Uterus (tissue), 4 donors: ENCODE measurements around the gene MICAL2. TPM values are rescaled to one million over a fixed set of nuclear protein-coding genes. Genes with fewer than 3 reads are reported as not detected.

Experiments used
- DNase-seq, 2 donors: peaks; one replicate each; pipeline ENCODE4 v3.0.0-alpha.2; 2019 to 2020
- H3K27ac ChIP-seq, 2 donors: fragments of 200-600 bp; sonication (generic); 1 replicate in 1 of 2; 2 replicates in 1 of 2; pipeline ENCODE4 v1.5.1; 2016 to 2018
- H3K27me3 ChIP-seq, 2 donors: fragments of 200-600 bp; sonication (generic); one replicate each; pipeline ENCODE4 v1.5.1; 2018 to 2019; ENCODE audit warnings: control low read depth in 1 of 2
- H3K36me3 ChIP-seq, 2 donors: fragments of 200-600 bp; sonication (generic); one replicate each; pipeline ENCODE4 v1.5.1; 2019; ENCODE audit warnings: control low read depth in 1 of 2
- H3K4me1 ChIP-seq, 2 donors: fragments of 200-600 bp; sonication (generic); one replicate each; pipeline ENCODE4 v1.5.1; 2018 to 2019; ENCODE audit warnings: control low read depth in 1 of 2
- H3K4me3 ChIP-seq, 2 donors: fragments of 200-600 bp; sonication (generic); 1 replicate in 1 of 2; 2 replicates in 1 of 2; pipeline ENCODE4 v1.5.1; 2018 to 2019; ENCODE audit warnings: mild to moderate bottlenecking in 1 of 2
- H3K9me3 ChIP-seq, 2 donors: fragments of 200-600 bp; sonication (generic); one replicate each; pipeline ENCODE4 v1.5.1; 2019; ENCODE audit warnings: control low read depth in 1 of 2
- CTCF ChIP-seq, 4 experiments: fragments of 200-600 bp in 2 of 4; fragments of 450-650 bp in 2 of 4; sonication (generic) in 2 of 4; IDR thresholded peaks; one replicate each; pipeline ENCODE4 v1.5.1; 2016 to 2019; ENCODE audit warnings: antibody characterized with exemption in 4 of 4, mild to moderate bottlenecking in 2 of 4, moderate library complexity in 1 of 4
- POLR2A ChIP-seq, 2 donors: fragments of 450-650 bp; IDR thresholded peaks; one replicate each; pipeline ENCODE4 v1.6.1; 2016; ENCODE audit warnings: antibody characterized with exemption in 2 of 2, mild to moderate bottlenecking in 1 of 2, moderate library complexity in 1 of 2
- intact Hi-C: fragments of 100-400 bp; cut with DNase I; formaldehyde crosslinking; loops from one replicate; pipeline ENCODE4 v1.15.1; 2023; ENCODE audit warnings: low total_unique reads
- total RNA-seq, 4 donors: library from RNA; depleted of rRNA in 3 of 4; stranded (reverse); fragments of >200 nt in 3 of 4; gene quantifications; one replicate each; pipeline versions ENCODE4 v1.1.0 to v1.2.4, GENCODE V29; 2014 to 2023
- donor health status: DM: yes; HTN: yes; CAD: no.

The MICAL2 gene
- total RNA-seq, 4 donors from 2014 or later: 29.6 to 139 (median 53.1) TPM

GRCh38 chr11:12139144-12139881, 28.9 kb downstream of the MICAL2 start:
- peak; percentile 68 to 77 for DNase-seq
- H3K27me3 ChIP-seq: no peaks in the 10 kb centered on the region
- H3K4me1 ChIP-seq: peaks cover 23 to 41% of the 10 kb centered on the region in 2 donors
- intact Hi-C loops: no loop called here
- peak overlapping the region; percentile 89 to 95 for H3K27ac ChIP-seq
- TF ChIP-seq POLR2A (IDR thresholded peaks at IDR 0.05) (no peak), CTCF (IDR thresholded peaks at IDR 0.05) (no peak)
- H3K4me3 ChIP-seq: no peak overlapping the region
- no peaks in the 10 kb centered on the region for H3K9me3 ChIP-seq
- no peaks in the 10 kb centered on the region for H3K36me3 ChIP-seq

- Histone ChIP-seq H3K36me3 (no peaks in the 10 kb centered on the region), H3K27ac (peak overlapping the region; percentile 89 to 95), H3K4me3 (no peak overlapping the region), H3K4me1 (peaks cover 23 to 44% of the 10 kb centered on the region in 2 donors), H3K9me3 (no peaks in the 10 kb centered on the region), H3K27me3 (no peaks in the 10 kb centered on the region)
- no peak for DNase-seq
- intact Hi-C loops: no loop called here
- TF ChIP-seq POLR2A (IDR thresholded peaks at IDR 0.05) (no peak), CTCF (IDR thresholded peaks at IDR 0.05) (no peak)
These were observed 29.9 kb downstream of the MICAL2 start for GRCh38 chr11:12140186-12140793.

GRCh38 chr11:12141283-12141682, 30.9 kb downstream of the MICAL2 start:
- Histone ChIP-seq H3K36me3 (no peaks in the 10 kb centered on the region), H3K27me3 (no peaks in the 10 kb centered on the region), H3K4me1 (peaks cover 23 to 47% of the 10 kb centered on the region in 2 donors), H3K4me3 (no peak overlapping the region), H3K27ac (peak overlapping the region; percentile 89 to 95), H3K9me3 (no peaks in the 10 kb centered on the region)
- intact Hi-C loops: no loop called here
- no peak for DNase-seq
- TF ChIP-seq CTCF (IDR thresholded peaks at IDR 0.05): no peak
- TF ChIP-seq POLR2A (IDR thresholded peaks at IDR 0.05): no peak

- Histone ChIP-seq H3K9me3 (no peaks in the 10 kb centered on the region), H3K36me3 (no peaks in the 10 kb centered on the region), H3K27me3 (no peaks in the 10 kb centered on the region), H3K4me1 (peaks cover 18 to 38% of the 10 kb centered on the region in 2 donors), H3K27ac (peak overlapping the region; percentile 89 to 95), H3K4me3 (no peak overlapping the region)
- TF ChIP-seq CTCF (IDR thresholded peaks at IDR 0.05) (no peak), POLR2A (IDR thresholded peaks at IDR 0.05) (no peak)
- intact Hi-C loops: no loop called here
- DNase-seq: no peak
These were observed 31.8 kb downstream of the MICAL2 start for GRCh38 chr11:12142176-12142575.

GRCh38 chr11:12142909-12143308, 32.5 kb downstream of the MICAL2 start:
- no peak for DNase-seq
- intact Hi-C loops: no loop called here
- Histone ChIP-seq H3K27ac (peak overlapping the region; percentile 89 to 95), H3K4me3 (no peak overlapping the region), H3K4me1 (peaks cover 14 to 37% of the 10 kb centered on the region in 2 donors), H3K27me3 (no peaks in the 10 kb centered on the region), H3K9me3 (no peaks in the 10 kb centered on the region), H3K36me3 (no peaks in the 10 kb centered on the region)
- TF ChIP-seq POLR2A (IDR thresholded peaks at IDR 0.05): no peak
- TF ChIP-seq CTCF (IDR thresholded peaks at IDR 0.05): no peak
